Thymus (tissue), 11 donors: Measurements from ENCODE around the gene ZSWIM8. TPM values are rescaled to one million over a fixed set of nuclear protein-coding genes. Genes with fewer than 3 reads are reported as not detected.
"Not testable (repeated sequence)": the region's sequence is repeated elsewhere in the genome, so short reads cannot be mapped to it uniquely, and the experiment has no call there.

Experiments used
- DNase-seq, 9 donors: peaks; one replicate each; pipeline ENCODE4 v3.0.0-alpha.2; 2013; ENCODE audit warnings: low spot score in 9 of 9, low read depth in 6 of 9, missing footprints in 1 of 9
- H3K27ac ChIP-seq, 2 donors: one replicate each; pipeline ENCODE4 v1.5.1; 2013; ENCODE audit warnings: control low read depth in 1 of 2, low read depth in 1 of 2, low read length in 1 of 2, mild to moderate bottlenecking in 1 of 2, moderate library complexity in 1 of 2
- H3K27me3 ChIP-seq, 2 donors: one replicate each; pipeline ENCODE4 v1.5.1; 2013; ENCODE audit warnings: low read length in 1 of 2; ENCODE audit not compliant: control insufficient read depth in 2 of 2, insufficient read depth in 1 of 2
- H3K36me3 ChIP-seq, 2 donors: one replicate each; pipeline ENCODE4 v1.5.1; 2013; ENCODE audit warnings: low read length in 1 of 2, mild to moderate bottlenecking in 1 of 2, moderate library complexity in 1 of 2; ENCODE audit not compliant: control insufficient read depth in 2 of 2, insufficient read depth in 2 of 2
- H3K4me1 ChIP-seq, 2 donors: one replicate each; pipeline ENCODE4 v1.5.1; 2013; ENCODE audit warnings: low read length in 2 of 2; ENCODE audit not compliant: control insufficient read depth in 2 of 2, insufficient read depth in 2 of 2
- H3K4me3 ChIP-seq, 2 donors: one replicate each; pipeline ENCODE4 v1.5.1; 2013; ENCODE audit warnings: low read length in 2 of 2, control low read depth in 1 of 2, mild to moderate bottlenecking in 1 of 2
- H3K9me3 ChIP-seq, 2 donors: one replicate each; pipeline ENCODE4 v1.5.1; 2013; ENCODE audit warnings: low read length in 1 of 2, mild to moderate bottlenecking in 1 of 2; ENCODE audit not compliant: control insufficient read depth in 2 of 2, insufficient read depth in 1 of 2
- WGBS: extraction: QIAGEN DNeasy Blood & Tissue Kit; methylation state at CpG from one replicate; pipeline ENCODE4 v1.1.7; 2013; 5-methylcytosine and 5-hydroxymethylcytosine counted together
- polyA plus RNA-seq: library from polyadenylated mRNA; stranded (reverse); fragments of 200-250 nt; gene quantifications from one replicate; pipeline ENCODE4 v1.2.3, GENCODE V29; 2013
- total RNA-seq: library from RNA; stranded (reverse); fragments of 120-200 nt; gene quantifications from one replicate; pipeline ENCODE4 v1.2.4, GENCODE V29; 2013
- donor health status: healthy.

ZSWIM8 gene
- total and polyA plus RNA-seq, 2 donors = 27.1 to 106 TPM

DNA sequence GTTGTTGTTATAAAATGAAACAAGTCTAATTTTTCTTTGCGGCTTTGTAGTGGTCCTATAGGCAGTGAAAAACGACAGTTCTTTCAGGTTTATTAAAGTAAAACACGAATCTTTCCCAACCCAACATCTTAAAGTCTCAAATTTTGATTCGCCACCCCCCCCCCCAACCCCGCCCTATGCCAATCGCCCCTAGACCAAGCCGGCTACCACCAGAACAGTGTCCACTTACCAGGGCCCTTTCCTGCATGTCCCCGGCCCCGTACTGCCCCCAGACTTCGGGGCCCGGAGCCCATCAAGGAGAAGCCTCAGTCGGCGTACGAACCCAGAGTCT, 3.9 kb upstream of the ZSWIM8 start:
- Histone ChIP-seq H3K4me1 (peaks cover 16 to 22% of the 10 kb centered on the region in 2 donors), H3K4me3 (peak overlapping the region; percentile 79 to 83), H3K9me3 (no peaks in the 10 kb centered on the region), H3K36me3 (peaks cover 4 to 24% of the 10 kb centered on the region in 2 donors), H3K27ac (peak overlapping the region; percentile 95 to 99), H3K27me3 (no peaks in the 10 kb centered on the region)
- no peak for DNase-seq
- whole genome bisulfite sequencing = 2% methylated on average over 14 of the region's 14 CpGs

- H3K27me3 ChIP-seq = no peaks in the 10 kb centered on the region
- H3K4me3 ChIP-seq = peak within 1 kb of the TSS; percentile 79 to 83
- peak in 8 of 9 donors; percentile 80 to 94 (median 88) for DNase-seq
- H3K9me3 ChIP-seq = no peaks in the 10 kb centered on the region
- H3K27ac ChIP-seq = peak within 1 kb of the TSS; percentile 95 to 99
- peaks cover 19 to 27% of the 10 kb centered on the region in 2 donors for H3K4me1 ChIP-seq
- WGBS = under 1% methylated on average over 57 of the region's 57 CpGs
- H3K36me3 ChIP-seq = peaks cover 4 to 20% of the 10 kb centered on the region in 2 donors
Measured at GRCh38 chr10:73781879-73782748, 3.3 kb upstream of the ZSWIM8 start, which contains the start of gene CHCHD1. Gene CHCHD1, plus strand, starts transcription at chr10:73782048. Its CDS starts 28 bp downstream, at chr10:73782076.

GRCh38 chr10:73782749-73783085, 2.7 kb upstream of the ZSWIM8 start:
- peaks cover 4 to 20% of the 10 kb centered on the region in 2 donors for H3K36me3 ChIP-seq
- DNase-seq = no peak
- no peaks in the 10 kb centered on the region for H3K9me3 ChIP-seq
- H3K4me3 ChIP-seq = peak overlapping the region; percentile 79 to 83
- no peak overlapping the region for H3K27ac ChIP-seq
- H3K4me1 ChIP-seq = peaks cover 19 to 28% of the 10 kb centered on the region in 2 donors
- 62% methylated on average over 2 of the region's 2 CpGs for WGBS
- no peaks in the 10 kb centered on the region for H3K27me3 ChIP-seq

GRCh38 chr10:73785721-73786511, 510 bp downstream of the ZSWIM8 start:
- Histone ChIP-seq H3K27me3 (no peaks in the 10 kb centered on the region), H3K4me1 (peaks cover 15 to 25% of the 10 kb centered on the region in 2 donors), H3K9me3 (no peaks in the 10 kb centered on the region), H3K36me3 (peaks cover 20 to 22% of the 10 kb centered on the region in 2 donors), H3K27ac (peak overlapping the region; percentile 83 to 85), H3K4me3 (peak overlapping the region; percentile 72 to 90)
- DNase-seq = peak in 5 of 9 donors; percentile 25 to 71 (median 54)
- WGBS = under 1% methylated on average over 54 of the region's 54 CpGs

DNA sequence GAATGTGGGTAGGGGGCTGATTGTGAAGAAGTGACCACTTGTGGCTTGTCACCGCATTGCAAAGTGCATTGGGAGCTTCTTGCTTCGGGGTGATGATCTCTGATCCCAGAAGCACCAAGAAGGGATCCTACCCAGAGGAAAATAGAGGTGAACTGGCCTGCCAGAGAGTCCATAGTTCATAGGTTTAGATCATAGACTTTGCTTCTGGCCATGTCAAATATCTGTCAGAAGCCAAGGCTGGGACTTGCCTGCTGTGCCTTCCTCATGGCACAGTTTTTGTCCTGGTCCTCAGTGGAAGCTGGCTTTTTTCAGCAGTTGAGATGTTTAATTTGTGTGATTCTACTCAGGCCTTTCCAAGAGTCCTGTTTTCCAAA, 1.1 kb downstream of the ZSWIM8 start:
- Histone ChIP-seq H3K27ac (peak overlapping the region; percentile 28 to 85), H3K4me3 (peak overlapping the region; percentile 72 to 90), H3K4me1 (peaks cover 12 to 21% of the 10 kb centered on the region in 2 donors), H3K36me3 (peaks cover 26 to 28% of the 10 kb centered on the region in 2 donors), H3K9me3 (no peaks in the 10 kb centered on the region), H3K27me3 (no peaks in the 10 kb centered on the region)
- 4% methylated on average over 2 of the region's 2 CpGs for WGBS
- no peak for DNase-seq

- not testable (repeated sequence) for DNase-seq, H3K27ac ChIP-seq, H3K27me3 ChIP-seq, H3K9me3 ChIP-seq, H3K4me3 ChIP-seq
- peaks cover 12 to 21% of the 10 kb centered on the region in 2 donors for H3K4me1 ChIP-seq
- 94% methylated on average over 21 of the region's 21 CpGs for WGBS
- H3K36me3 ChIP-seq = peaks cover 32 to 35% of the 10 kb centered on the region in 2 donors
Measured at GRCh38 chr10:73787031-73787800, 1.8 kb downstream of the ZSWIM8 start.

GRCh38 chr10:73788864-73789658, 3.7 kb downstream of the ZSWIM8 start:
- WGBS = 96% methylated on average over 17 of the region's 17 CpGs
- Histone ChIP-seq H3K9me3 (no peaks in the 10 kb centered on the region), H3K4me3 (no peak overlapping the region), H3K27ac (no peak overlapping the region), H3K27me3 (no peaks in the 10 kb centered on the region), H3K4me1 (peaks cover 7 to 15% of the 10 kb centered on the region in 2 donors), H3K36me3 (peaks cover 51 to 54% of the 10 kb centered on the region in 2 donors)
- no peak for DNase-seq

DNA sequence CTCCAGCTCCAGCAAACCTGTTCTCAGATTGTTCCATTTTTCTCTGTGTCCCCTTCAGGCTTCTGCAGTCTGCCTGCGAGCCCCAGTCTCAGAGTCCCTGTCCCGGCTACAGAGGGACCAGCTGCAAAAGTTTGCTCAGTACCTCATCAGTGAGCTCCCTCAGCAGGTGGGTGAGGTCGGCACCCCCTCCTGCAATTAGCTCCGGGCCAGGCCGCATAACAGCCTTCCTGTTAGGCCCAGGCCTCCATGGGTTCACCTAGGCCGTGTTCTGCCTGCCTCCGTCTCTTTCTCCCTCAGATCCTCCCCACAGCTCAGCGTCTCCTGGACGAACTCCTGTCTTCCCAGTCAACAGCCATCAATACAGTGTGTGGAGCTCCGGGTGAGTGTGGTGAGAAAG, 4.3 kb downstream of the ZSWIM8 start:
- no peak overlapping the region for H3K27ac ChIP-seq
- H3K4me1 ChIP-seq = peaks cover 7 to 15% of the 10 kb centered on the region in 2 donors
- H3K4me3 ChIP-seq = no peak overlapping the region
- 97% methylated on average over 10 of the region's 10 CpGs for WGBS
- DNase-seq = no peak
- peaks cover 57 to 60% of the 10 kb centered on the region in 2 donors for H3K36me3 ChIP-seq
- H3K27me3 ChIP-seq = no peaks in the 10 kb centered on the region
- H3K9me3 ChIP-seq = no peaks in the 10 kb centered on the region
